HS-27A (cell line): ENCODE data around the gene TMEM192.
A peak's percentile ranks its signal among the peaks of the same experiment; 100 is the strongest.
"Not testable (repeated sequence)": the region's sequence is repeated elsewhere in the genome, so short reads cannot be mapped to it uniquely, and the experiment has no call there.

ENCODE experiments used
- DNase-seq: peaks from one replicate; pipeline ENCODE4 v3.0.0-alpha.2; 2012; ENCODE audit warnings: low read depth, missing footprints

The TMEM192 gene

DNA sequence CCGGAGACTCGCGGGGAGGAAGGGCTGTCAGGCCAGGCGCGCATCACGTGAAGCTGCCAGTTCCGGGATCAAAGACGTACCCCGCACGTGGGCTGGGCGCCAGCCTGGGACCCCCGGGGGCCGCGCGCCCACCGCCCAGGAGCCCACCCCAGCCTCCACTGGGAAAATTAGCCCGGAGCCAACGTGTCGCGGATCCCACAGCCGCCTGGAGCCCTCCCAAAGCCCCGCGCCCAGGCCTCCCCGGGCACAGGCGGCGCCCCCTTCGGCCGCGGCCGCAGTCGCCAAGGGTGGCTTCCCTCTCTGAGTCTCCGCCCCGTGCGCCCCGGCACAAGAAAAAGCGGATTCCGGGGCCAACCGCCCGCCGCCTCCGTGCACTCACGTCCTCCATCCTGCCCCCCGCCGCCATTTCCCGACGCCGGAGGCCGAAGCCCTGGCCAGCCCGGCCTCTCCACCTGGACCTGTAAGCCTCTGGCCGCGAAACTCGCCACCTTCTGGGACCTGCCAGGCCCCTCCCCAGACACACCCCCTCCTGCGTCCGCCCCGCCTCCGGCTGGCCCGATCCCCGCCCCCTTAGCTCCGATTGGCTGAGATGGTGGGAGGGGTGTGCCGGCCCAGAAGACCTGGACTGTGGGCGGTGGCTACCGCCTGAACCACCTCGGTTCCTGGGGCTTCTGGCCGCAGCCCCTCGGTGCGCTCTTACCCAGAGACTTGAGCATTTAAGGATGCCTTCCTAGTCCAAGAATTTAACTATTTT is at the start of gene TMEM192:
TSS of gene TMEM192 (minus strand) at position 493 of the 754 bp plus-strand sequence. CDS start at position 406, 87 bp downstream.
- DNase-seq: peak; percentile 5

GRCh38 chr4:165158762-165159161 is 46.1 kb upstream of the TMEM192 start:
- no peak for DNase-seq

DNA sequence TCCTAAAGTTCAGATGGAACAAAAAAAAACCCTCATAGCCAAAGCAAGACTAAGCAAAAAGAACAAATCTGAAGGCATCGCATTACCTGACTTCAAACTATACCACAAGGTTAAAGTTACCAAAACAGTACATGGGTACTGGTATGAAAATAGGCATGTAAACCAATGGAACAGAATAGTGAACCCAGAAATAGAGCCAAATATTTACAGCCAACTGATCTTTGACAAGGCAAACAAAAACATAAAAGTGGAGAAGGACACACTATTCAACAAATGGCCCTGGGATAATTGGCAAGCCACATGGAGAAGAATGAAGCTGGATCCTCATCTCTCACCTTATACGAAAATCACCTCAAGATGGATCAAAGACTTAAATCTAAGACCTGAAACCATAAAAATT is 44.2 kb upstream of the TMEM192 start:
- DNase-seq: no peak

DNA sequence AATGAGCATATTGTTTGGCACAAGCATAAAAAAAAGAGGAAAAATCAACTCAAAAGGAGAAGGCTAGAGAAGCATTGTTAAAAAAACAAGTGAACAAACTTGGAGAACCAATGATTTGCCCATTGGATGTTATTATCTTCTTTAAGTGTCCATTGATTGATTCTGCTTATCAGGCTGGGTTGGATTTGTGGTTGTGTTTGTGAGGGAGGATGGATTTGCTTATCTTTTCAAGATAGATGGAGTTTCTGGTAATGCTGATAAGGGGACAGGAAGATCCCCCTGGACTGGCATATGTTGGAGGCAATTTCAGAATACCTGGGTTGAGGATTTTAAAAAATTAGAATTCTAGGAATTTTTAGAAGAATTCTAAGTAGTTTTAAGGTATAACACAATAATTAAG is 41.8 kb upstream of the TMEM192 start:
- no peak for DNase-seq

DNA sequence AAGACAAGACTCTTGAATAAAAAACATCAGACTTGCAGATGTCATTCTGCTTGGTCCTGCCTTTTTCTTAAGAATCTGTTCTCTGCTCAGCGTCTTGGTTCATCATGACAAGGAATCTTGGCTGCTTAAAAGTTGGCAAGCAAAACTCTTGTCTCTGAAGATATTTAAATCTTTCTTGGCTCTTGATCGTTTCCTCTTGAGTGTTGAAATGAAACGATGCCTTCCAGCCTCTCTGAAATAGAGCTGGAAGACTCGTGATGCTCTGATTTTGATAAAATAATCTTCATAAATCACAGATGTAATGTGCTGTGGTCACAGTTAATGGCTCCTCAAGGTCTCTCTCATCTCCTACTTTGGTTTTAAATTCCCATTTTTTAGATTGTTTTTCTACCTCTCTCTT is 39.9 kb upstream of the TMEM192 start:
- no peak for DNase-seq

- no peak for DNase-seq
Measured at GRCh38 chr4:165151734-165152133, 39.1 kb upstream of the TMEM192 start.

DNA sequence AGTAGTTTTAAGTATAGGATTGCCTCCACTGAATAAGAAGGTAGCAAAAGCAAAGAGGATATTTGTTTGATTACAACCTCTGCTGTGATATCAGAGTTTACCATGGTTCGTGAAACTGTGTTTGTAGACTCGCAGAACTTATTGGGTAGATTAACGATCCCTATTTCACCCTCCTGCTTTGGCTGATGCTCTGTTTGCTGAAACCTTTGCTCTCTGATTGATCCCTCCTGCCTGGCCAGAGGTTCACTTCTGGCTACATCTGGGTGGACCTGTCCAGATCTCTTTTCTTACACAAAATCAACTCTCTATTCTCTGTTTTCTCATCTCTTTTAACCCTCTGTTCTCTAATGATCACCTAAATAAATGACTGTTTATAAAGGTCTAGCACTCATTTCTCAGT is 37.9 kb upstream of the TMEM192 start:
- DNase-seq: no peak

DNA sequence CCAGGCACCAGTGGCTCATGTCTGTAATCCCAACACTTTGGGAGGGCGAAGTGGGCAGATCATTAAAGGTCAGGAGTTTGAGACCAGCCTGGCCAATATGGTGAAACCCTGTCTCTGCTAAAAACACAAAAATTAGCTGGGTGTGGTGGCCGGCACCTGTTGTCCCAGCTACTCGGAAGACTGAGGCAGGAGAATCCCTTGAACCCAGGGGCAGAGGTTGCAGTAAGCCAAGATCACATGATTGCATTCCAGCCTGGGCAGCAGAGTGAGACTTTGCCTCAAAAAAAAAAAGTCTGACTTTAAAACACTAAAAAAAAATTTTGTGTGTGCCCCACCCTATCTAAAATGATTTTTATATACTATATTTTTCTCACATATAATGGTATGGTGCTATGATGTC is 26.2 kb upstream of the TMEM192 start:
- no peak for DNase-seq

DNA sequence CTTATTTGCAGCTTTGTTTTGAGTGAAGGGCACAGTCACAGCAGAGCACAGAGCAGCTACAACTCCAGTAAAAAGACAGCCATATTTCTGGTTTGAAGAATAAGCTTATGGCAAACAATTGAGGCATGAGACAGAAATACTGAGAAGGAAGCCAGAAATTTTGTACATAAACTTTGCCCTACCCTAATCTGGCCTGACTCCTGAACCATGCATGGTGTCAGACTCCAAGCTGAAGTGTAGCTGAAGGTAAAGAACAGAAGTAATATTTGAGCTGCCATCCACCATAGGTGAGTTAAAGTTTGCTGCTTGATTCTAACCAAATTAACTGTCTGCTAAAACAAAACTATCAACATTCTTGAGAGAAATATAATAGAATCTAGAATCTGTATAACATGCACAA is 24.5 kb upstream of the TMEM192 start:
- DNase-seq: no peak

- no peak for DNase-seq
Measured at GRCh38 chr4:165136529-165136928, 23.9 kb upstream of the TMEM192 start.

DNA sequence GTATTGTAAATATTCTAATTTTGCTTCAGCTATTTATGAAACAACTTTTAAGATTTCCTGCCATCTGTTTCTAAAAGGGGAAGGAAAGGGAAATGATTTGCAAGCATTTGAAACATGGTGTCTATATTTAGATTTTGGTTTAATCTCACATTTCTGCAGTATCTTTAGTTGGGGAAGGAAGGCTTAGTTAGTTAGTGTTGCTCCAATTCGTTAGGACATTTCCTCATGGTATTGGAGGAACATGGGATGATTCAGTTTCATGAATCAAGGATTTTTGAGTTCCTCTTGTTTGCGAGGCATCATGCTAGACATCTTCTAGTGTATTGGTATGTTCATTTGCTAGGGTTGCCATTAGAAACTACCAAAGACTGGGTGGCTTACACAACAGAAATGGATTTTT is 20.5 kb upstream of the TMEM192 start:
- no peak for DNase-seq

- DNase-seq: peak; percentile 14
Measured at GRCh38 chr4:165131247-165131832, 18.7 kb upstream of the TMEM192 start.

DNA sequence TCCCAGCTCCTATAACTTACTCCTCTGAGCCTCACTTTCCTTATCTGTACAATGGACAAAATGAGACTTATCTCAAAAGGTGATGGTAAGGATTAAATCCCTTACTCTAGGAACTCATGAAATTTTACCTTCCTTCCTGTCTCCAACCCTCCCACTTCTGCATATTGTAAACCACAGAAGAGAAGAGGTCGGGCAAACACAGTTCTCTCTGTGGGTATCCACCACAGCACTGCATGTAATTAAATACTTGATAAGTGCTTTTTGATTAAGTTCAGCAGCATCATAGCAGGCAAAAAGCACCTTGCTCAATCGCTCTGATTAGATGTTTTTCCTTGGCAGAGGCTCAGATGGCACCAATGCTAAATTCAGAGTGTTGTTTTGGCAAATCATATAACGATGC is 17.3 kb upstream of the TMEM192 start:
- DNase-seq: no peak

- DNase-seq: not testable (repeated sequence)
Measured at GRCh38 chr4:165125869-165126499, 13.3 kb upstream of the TMEM192 start.

- no peak for DNase-seq
Measured at GRCh38 chr4:165124488-165124887, 11.8 kb upstream of the TMEM192 start.

GRCh38 chr4:165118256-165118909 is 5.7 kb upstream of the TMEM192 start:
- DNase-seq: no peak

- no peak for DNase-seq
Measured at GRCh38 chr4:165115301-165115700, 2.6 kb upstream of the TMEM192 start.

GRCh38 chr4:165111906-165112367 is 723 bp downstream of the TMEM192 start:
- peak; percentile 4 for DNase-seq

GRCh38 chr4:165106518-165106917 is 6.1 kb downstream of the TMEM192 start:
- no peak for DNase-seq

GRCh38 chr4:165101641-165102040 is 11.0 kb downstream of the TMEM192 start:
- DNase-seq: no peak

GRCh38 chr4:165096776-165097175 is 15.9 kb downstream of the TMEM192 start:
- DNase-seq: no peak

- DNase-seq: no peak
Measured at GRCh38 chr4:165095291-165095690, 17.4 kb downstream of the TMEM192 start.

DNA sequence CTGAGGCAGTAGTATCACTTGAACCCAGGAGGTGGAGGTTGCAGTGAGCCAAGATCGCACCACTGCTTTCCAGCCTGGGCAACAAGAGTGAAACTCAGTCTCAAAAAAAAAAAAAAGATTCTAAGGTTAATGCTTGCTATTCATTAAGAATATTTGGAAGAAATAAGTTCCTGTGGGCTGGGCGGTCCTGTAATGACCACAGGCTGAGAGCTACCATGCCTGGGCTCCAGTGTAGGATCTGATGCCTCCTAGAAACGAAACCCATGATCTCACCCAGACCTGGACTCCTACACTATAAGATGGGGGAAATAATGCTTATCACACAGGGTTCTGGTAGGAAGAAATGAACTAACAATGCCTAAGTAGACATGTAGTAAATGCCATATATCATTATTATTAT is 17.8 kb downstream of the TMEM192 start:
- DNase-seq: no peak
